Measurements from ENCODE around the gene KNG1.

KNG1 gene

GRCh38 chr3:186772701-186773417 is 55.7 kb downstream of the KNG1 start:
- DNase-seq (ENCODE audit: low read depth in 2 of 2, low spot score in 1 of 2) = peak; percentile 26 to 36

DNA sequence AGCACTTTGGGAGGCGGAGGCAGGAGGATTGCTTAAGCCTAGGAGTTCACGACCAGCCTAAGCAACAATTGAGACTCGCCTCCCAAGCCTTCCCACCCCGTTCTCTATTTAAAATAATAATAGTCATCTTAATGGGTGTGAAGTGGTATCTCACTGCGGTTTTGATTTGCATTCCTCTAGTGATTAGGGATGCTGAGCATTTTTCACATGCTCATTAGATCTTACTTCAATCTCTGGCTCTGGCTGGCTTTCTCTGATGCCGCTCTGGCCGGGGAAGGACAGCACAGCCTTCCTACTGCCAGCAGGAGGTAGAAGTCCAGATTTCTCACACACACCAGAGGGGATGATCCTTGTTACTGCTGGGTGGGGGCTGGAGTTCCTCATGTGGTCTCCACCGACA is 58.8 kb downstream of the KNG1 start:
- no peak for DNase-seq (ENCODE audit: low read depth in 2 of 2, low spot score in 1 of 2)

DNA sequence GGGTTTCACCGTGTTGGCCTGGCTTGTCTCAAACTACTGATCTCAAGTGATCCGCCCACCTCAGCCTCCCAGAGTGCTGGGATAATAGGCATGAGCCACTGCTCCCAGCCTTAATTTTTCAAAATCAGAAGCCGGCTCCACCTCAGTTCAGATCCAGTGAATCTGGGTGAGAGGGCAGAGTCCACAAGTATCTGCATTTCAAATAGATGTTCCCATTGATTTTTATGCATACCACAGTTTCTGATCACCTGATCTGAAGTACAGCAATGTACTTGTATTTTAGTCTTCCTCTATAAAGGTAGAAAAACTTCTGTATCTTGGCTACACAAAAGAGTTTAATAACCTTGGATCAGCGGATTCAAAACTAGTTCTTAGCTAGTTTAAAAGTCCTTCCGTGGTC is 62.0 kb downstream of the KNG1 start:
- no peak for DNase-seq (ENCODE audit: low read depth in 2 of 2, low spot score in 1 of 2)

DNA sequence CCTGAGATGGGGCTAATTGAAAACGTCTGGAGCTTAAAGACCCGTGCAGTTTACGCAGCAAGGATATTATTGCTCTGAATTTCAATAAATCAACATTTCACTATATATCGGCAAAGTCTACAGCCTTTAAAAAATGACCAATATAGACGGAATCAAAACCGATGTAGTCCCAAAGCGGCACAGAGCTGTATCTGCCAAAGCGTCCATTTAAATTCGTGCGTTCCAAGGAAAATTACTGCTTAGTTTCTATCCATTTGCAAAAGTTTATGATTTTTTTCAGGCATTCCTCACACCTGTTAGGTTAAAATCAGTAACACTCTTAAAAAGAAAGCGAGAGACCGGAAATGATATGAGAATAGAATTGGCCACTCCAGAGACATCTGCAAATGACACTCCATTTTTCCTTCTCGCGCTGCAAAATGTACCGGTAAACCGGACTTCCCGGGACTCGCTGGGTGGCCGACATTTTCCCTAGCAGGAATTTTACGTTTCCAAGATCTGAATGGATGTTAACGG is 65.4 kb downstream of the KNG1 start:
- no peak for DNase-seq (ENCODE audit: low read depth in 2 of 2, low spot score in 1 of 2)

GRCh38 chr3:186783058-186783730 is 66.0 kb downstream of the KNG1 start, which contains the start of gene EIF4A2:
EIF4A2 (plus strand) TSS chr3:186783577; CDS start chr3:186783611, 34 bp downstream.
- DNase-seq (ENCODE audit: low read depth in 2 of 2, low spot score in 1 of 2) = peak; percentile 84 to 86

DNA sequence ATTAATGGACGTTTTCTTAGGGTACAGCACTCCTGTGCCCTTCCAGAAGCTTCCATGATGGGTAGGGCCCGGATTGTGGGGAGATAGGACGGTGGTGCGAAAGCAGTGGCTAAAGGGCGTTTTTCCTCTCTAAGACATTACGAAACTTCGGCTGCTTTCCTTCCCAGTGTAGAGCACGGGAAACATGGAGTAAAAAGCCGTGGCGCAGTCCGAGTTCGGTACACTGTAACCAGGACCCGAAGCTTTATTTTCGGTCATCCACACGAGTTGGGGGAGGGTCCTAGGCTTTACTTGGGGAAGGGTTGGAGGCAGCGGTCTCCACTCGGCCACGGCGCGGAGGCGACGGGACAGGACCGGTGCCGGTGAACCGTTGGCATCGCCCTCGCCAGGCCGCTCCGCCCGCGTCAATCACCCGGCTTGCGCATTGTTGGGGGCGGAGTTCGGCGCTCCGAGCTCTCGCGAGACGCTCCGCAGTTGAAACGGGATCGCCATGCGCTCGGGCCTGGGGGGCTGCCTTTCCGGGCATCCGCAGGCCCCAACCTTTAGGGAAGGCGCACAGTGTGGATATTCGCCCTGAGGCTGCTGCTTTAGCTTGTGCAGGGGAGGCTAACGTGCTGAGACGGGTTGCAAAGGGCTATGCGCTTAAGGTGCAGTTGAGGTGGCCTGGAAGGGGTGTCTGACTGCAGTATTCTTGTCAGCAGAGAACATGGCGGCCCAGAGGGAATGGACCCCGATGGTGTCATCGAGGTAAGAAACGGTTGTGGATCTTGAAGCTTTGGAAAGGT is 66.8 kb downstream of the KNG1 start:
- DNase-seq (ENCODE audit: low read depth in 2 of 2, low spot score in 1 of 2) = peak; percentile 61 to 62

GRCh38 chr3:186784820-186785494 is 67.8 kb downstream of the KNG1 start:
- DNase-seq (ENCODE audit: low read depth in 2 of 2, low spot score in 1 of 2) = no peak

DNA sequence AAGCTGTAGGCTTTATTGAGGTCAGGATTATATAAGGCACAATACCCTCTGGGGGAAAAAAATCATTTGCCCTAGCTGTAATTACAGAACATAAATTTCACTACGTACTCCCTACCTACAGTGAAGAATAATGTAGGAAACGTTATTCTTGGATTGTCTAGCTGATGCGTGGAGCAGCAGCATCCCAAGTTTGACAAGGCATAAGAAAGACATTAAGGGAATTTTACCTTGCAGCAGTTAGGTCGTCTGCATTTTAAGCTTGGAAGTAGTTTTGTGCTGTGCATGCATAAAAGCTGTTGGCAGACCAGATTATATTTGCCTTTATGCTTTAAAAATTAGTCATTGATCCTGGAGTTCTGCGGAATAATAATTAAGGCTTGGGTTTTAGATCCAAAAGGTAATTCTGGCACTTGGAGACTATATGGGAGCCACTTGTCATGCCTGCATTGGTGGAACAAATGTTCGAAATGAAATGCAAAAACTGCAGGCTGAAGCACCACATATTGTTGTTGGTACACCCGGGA is 68.4 kb downstream of the KNG1 start:
- no peak for DNase-seq (ENCODE audit: low read depth in 2 of 2, low spot score in 1 of 2)

GRCh38 chr3:186786922-186787321 is 69.8 kb downstream of the KNG1 start:
- no peak for DNase-seq (ENCODE audit: low read depth in 2 of 2, low spot score in 1 of 2)

DNA sequence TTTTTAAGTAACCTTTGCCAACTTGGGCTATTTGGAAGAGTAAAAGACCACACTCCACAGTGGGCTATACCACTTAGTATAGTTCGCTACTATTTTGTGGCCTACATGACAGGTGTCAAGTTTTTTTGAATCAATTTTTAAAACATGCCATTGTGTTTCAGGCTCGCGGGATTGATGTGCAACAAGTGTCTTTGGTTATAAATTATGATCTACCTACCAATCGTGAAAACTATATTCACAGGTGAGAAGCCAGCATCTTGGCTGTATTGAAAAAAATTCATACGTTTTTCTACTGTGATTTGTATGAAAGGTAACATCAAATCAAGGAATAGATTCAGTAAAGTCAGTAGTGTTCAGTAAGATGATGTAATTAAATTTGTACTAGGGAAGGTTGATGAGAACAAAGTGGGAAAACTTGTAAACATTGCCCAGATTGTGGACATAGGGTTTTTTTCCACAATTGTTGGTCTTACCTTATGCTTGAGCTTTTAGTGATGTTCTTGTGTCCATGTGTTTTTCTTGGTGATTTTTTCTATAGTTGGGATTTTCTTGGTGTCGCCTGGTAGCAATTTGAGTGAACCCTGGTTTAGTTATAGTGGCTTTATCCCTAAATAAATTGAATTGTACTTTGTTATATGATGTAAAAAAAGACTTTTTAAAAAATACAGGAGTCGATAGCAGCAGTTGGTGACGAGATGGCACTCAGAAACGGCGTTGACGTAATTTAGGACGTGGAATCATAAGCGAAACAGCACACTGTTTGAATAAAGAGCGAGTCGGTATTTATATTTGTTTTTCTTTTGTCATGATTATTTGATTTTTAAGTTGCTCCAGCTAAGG is 70.7 kb downstream of the KNG1 start:
- no peak for DNase-seq (ENCODE audit: low read depth in 2 of 2, low spot score in 1 of 2)

DNA sequence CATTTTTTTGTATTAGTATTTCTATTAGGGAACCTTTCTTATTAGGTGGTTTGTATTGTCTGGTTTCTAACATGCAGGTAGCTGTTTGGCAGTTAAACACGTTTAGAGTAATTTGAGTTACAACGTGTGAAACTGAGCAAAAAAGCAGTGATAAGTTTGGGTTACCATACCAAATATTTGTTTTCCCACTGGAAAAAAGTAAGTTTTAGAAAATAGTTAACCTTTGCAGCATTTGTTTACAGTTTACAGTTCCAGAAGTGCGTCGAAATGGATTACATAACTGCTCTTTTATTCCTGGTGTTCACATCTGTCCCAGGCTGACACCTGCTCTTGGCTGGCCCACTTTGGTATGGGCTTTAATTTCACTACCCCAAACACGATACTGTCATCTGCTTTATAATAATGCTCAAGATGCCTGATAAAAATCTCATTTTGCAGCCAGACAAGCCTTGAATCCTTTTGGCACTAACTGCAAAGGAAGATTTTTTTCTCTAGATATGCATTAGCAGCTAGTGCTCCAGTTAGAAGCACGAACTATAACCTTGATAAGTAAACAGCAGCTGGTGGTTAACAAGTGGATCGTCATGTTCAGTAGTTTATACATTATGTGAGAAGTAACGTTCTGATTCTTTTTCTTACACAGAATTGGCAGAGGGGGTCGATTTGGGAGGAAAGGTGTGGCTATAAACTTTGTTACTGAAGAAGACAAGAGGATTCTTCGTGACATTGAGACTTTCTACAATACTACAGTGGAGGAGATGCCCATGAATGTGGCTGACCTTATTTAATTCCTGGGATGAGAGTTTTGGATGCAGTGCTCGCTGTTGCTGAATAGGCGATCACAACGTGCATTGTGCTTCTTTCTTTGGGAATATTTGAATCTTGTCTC is 71.6 kb downstream of the KNG1 start:
- DNase-seq (ENCODE audit: low read depth in 2 of 2, low spot score in 1 of 2) = no peak

GRCh38 chr3:186789554-186790260 is 72.5 kb downstream of the KNG1 start:
- no peak for DNase-seq (ENCODE audit: low read depth in 2 of 2, low spot score in 1 of 2)

GRCh38 chr3:186790261-186790981 is 73.3 kb downstream of the KNG1 start:
- no peak for DNase-seq (ENCODE audit: low read depth in 2 of 2, low spot score in 1 of 2)

Data from stimulated activated CD8-positive, alpha-beta memory T cell treated with anti-CD3 and anti-CD28 coated beads, Interleukin-4, amount 100 ng/mL, for 1 hour (primary cell).